Choroid plexus epithelial cell (primary cell): Measurements from ENCODE around the gene MCC.

Experiments
- DNase-seq: peaks from one replicate; pipeline ENCODE4 v3.0.0-alpha.2; 2010; ENCODE audit warnings: low read depth
- H3K4me3 ChIP-seq: 2 replicates; pipeline ENCODE4 v1.5.1; 2011; ENCODE audit warnings: low read depth, mild to moderate bottlenecking, control low read depth, low read length, moderate library complexity
- TF ChIP-seq, protein P1 (sequence below): conservative IDR thresholded peaks from 2 replicates; pipeline ENCODE4 v1.5.1; 2011; ENCODE audit warnings: low read depth, mild to moderate bottlenecking, control low read depth, inconsistent platforms, low read length, moderate library complexity

MCC gene

DNA sequence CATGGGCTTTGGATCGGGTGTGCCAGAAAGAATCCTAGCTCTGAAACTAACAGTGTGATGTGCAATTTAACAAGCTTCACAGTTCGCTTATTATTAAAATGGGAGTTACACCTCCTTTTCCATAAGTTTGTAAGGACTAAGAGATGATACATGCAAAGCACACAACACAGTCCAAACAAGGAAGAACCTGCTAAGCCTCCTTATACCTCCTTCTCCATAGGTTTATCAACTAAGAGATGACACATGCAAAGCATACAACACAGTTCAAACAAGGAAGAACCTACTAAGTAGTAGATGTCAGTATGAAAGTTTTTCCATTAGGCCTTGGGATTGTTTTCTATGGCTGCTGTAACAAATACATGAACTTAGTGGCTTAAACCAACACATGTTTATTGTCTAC is 295.7 kb downstream of the MCC start:
- no peak for DNase-seq
- H3K4me3 ChIP-seq, result no peak overlapping the region
- TF ChIP-seq, protein P1, sequence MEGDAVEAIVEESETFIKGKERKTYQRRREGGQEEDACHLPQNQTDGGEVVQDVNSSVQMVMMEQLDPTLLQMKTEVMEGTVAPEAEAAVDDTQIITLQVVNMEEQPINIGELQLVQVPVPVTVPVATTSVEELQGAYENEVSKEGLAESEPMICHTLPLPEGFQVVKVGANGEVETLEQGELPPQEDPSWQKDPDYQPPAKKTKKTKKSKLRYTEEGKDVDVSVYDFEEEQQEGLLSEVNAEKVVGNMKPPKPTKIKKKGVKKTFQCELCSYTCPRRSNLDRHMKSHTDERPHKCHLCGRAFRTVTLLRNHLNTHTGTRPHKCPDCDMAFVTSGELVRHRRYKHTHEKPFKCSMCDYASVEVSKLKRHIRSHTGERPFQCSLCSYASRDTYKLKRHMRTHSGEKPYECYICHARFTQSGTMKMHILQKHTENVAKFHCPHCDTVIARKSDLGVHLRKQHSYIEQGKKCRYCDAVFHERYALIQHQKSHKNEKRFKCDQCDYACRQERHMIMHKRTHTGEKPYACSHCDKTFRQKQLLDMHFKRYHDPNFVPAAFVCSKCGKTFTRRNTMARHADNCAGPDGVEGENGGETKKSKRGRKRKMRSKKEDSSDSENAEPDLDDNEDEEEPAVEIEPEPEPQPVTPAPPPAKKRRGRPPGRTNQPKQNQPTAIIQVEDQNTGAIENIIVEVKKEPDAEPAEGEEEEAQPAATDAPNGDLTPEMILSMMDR, result no peak

DNA sequence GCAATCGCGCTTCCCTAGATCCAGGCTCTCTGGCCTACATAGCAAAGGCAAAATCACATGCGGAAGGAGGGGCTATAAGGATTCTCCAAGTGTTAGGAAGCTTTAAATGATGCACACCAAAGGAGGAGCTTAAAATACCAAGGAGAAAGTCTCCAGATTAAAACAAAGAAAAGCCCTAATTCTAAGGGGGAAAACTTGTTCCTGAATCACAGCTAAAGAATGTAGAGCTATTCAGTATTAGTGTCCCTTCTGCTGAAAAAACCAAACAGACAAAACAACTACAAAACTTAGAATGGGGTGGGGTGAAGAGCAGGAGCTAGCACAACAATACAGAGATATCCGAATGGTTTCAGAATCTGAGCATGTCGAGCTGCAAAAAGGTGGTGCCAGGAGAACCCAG is 297.9 kb downstream of the MCC start:
- DNase-seq, result no peak
- TF ChIP-seq, protein P1, result no peak

DNA sequence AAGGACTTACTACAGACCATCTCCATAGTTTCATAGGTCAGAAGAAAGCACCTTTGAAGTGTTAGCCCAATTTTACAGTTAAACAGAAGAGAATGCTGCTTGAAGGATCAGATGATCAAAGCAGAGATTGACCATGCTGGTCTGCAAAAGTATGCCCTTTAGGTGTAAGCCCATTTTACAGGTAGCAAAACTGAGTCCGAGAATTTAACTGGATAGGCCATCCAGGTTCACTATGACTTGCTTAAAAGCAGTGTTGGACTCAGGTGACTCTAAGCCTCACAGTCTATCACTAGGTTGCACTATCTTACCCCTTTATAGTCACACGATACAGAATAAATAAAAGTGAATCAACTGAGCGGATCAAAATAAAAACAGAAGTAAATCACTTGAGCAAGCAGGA is 299.0 kb downstream of the MCC start:
- no peak for DNase-seq
- no peak overlapping the region for H3K4me3 ChIP-seq
- TF ChIP-seq, protein P1, result no peak

More for the DNA sequence above, 297.9 kb downstream of the MCC start:
- H3K4me3 ChIP-seq, result no peak overlapping the region

GRCh38 chr5:113188436-113188835 is 299.8 kb downstream of the MCC start:
- no peak for DNase-seq
- TF ChIP-seq, protein P1, result no peak
- no peak overlapping the region for H3K4me3 ChIP-seq

DNA sequence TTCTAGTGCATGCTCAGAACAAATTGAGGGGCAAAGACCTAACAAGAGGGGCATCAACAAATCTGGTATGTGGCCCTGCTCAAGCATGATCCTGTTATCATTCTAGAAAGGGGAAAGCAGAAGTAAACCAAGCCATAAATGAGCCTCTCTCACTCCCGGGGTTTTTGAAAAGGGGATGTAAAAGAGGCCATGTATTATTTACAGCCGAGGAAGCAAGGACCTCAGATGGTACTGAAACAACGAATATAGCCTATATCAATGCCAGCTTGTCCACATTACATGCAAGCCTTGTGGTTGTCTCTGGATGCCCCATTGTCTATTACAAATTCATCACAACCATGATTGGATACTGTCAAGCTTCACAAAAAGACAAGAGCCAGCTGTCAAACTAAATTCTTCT is 300.3 kb downstream of the MCC start:
- no peak overlapping the region for H3K4me3 ChIP-seq
- DNase-seq, result no peak
- TF ChIP-seq, protein P1, result no peak

GRCh38 chr5:113186061-113186460 is 302.2 kb downstream of the MCC start:
- TF ChIP-seq, protein P1, result no peak
- DNase-seq, result no peak
- no peak overlapping the region for H3K4me3 ChIP-seq

DNA sequence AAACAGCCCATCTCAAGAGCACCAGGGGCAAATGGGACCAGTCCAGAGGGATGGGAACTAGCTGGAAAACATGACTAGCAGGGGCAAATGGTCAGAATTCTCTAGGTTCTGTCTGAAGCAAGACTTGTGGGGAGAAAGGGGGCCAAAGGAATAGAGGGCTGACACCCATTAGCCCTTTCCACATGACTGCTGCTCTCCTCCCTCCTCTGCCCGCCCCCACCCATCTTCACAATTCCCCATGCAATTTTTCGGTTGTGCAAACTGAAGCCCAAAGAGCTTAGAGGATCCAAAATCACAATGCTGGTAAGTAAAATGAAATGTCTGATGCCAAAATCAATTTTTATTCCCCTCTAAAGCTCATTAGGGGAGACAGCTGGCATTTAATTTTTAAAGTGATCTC is 304.6 kb downstream of the MCC start:
- no peak for DNase-seq
- TF ChIP-seq, protein P1, result no peak
- H3K4me3 ChIP-seq, result no peak overlapping the region
